GM18508 (cell line): Measurements from ENCODE around the gene MCUR1.

Experiments used
- ATAC-seq: cut with Tn5 transposase; IDR thresholded peaks from one replicate; pipeline ENCODE4 v1.9.1; 2021; ENCODE audit warnings: moderate number of reproducible peaks; ENCODE audit not compliant: insufficient read depth, unreplicated experiment

MCUR1 gene

DNA sequence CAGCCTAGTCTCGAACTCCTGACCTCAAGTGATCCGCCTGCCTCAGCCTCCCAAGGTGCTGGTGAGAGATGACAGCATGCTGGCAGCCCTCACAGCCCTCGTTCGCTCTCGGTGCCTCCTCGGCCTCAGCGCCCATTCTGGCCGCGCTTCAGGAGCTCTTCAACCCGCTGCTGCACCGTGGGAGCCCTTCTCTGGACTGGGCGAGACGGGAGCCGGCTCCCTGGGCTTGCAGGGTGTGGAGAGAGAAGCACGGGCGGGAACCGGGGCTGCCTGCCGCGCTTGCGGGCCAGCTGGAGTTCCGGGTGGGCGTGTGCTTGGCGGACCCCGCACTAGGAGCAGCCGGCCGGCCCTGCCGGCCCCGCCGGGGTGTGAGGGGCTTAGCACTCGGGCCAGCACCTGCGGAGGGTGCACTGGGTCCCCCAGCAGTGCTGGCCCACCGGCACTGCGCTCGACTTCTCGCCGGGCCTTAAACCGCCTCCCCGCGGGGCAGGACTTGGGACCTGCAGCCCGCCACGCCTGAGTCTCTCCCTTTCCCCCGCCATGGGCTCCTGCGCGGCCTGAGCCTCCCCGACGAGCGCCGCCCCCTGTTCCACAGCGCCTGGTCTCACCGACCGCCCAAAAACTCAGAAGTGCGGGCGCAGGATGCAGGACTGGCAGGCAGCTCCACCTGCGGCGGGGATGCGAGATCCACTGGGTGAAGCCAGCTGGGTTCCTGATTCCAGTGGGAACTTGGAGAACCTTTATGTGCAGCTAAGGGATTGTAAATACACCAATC, 71.2 kb downstream of the MCUR1 start:
- no peak for ATAC-seq

DNA sequence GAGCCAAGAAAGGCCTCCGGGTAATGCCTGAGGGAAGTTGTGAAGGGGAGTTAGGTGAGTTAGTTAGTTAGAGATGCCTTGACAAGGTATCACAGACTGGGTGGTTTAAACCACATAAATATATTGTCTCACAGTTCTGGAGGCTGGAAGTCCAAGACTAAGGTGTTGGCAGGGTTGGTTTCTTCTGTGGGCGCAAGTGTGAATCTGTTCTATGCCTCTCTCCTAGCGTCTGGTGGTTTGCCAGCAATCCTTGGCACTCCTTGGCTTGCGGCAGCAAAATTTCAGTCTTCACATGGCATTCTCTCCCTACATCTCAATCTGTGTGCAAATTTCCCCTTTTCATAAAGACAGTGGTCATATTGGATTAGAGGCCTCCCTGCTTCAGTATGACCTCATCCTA, 73.0 kb downstream of the MCUR1 start:
- no peak for ATAC-seq
